ENCODE results near the gene FCHSD2. TPM values are rescaled to one million over a fixed set of nuclear protein-coding genes. Genes with fewer than 3 reads are reported as not detected.
"Not testable (repeated sequence)": the region's sequence is repeated elsewhere in the genome, so short reads cannot be mapped to it uniquely, and the experiment has no call there.

Gene FCHSD2
- total RNA-seq, 1 donor from 2014 or later = 16.3 TPM

DNA sequence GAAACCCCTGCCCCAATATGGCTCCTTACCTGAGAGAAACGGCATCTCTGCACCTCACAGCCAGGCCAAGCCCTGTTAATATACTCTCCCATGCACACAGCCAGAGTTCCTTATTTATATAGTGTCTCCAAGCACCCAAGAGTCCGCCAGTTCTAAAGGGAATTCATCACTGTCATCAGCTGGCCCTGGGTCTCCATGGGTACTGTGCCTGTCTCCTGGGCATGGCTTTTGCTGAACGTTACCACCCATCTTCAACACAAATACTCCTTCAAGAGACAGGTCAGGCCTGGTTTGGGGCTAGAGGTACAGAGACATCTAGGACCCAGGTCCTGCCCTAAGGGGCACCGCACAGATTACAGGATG, 329.5 kb downstream of the FCHSD2 start:
- peak overlapping the region; percentile 81 to 85 for H3K4me3 ChIP-seq

DNA sequence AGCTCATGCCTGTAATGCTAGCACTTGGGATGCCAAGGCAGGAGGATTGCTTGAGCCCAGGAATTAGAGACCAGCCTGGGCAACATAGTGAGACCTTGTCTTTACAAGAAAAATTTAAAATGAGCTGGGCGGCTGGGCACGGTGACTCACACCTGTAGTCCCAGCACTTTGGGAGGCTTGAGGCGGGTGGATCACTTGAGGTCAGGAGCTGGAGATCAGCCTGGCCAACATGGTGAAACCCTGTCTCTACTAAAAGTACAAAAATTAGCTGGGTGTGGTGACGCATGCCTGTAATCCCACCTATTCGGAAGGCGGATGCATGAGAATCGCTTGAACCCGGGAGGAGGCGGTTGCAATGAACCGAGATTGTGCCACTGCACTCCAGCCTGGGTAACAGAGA, 330.4 kb downstream of the FCHSD2 start:
- H3K27me3 ChIP-seq; H3K9me3 ChIP-seq; DNase-seq (ENCODE audit: low spot score in 2 of 2); intact Hi-C loops (cut with DNase I); H3K4me3 ChIP-seq; H3K27ac ChIP-seq: not testable (repeated sequence)
- Histone ChIP-seq H3K36me3 (peaks cover 6 to 10% of the 10 kb centered on the region in 2 donors), H3K4me1 (peaks cover 10 to 29% of the 10 kb centered on the region in 2 donors)

More for the DNA sequence above, 329.5 kb downstream of the FCHSD2 start:
- TF ChIP-seq CTCF (IDR thresholded peaks at IDR 0.05) = no peak
- H3K4me1 ChIP-seq = peaks cover 10 to 29% of the 10 kb centered on the region in 2 donors
- peak overlapping the region; percentile 92 to 96 for H3K27ac ChIP-seq
- no peak for DNase-seq (ENCODE audit: low spot score in 2 of 2)
- intact Hi-C loops (cut with DNase I) = no loop called here
- H3K36me3 ChIP-seq = peaks cover 6 to 13% of the 10 kb centered on the region in 2 donors
- H3K27me3 ChIP-seq = no peaks in the 10 kb centered on the region
- no peaks in the 10 kb centered on the region for H3K9me3 ChIP-seq

- intact Hi-C loops (cut with DNase I) = no loop called here
- no peak for DNase-seq (ENCODE audit: low spot score in 2 of 2)
- no peaks in the 10 kb centered on the region for H3K9me3 ChIP-seq
- H3K4me3 ChIP-seq = no peak overlapping the region
- H3K4me1 ChIP-seq = peaks cover 7 to 16% of the 10 kb centered on the region in 2 donors
- peaks cover 6 to 10% of the 10 kb centered on the region in 2 donors for H3K36me3 ChIP-seq
- no peaks in the 10 kb centered on the region for H3K27me3 ChIP-seq
- H3K27ac ChIP-seq = no peak overlapping the region
- no peak for TF ChIP-seq CTCF (IDR thresholded peaks at IDR 0.05)
These were observed 333.8 kb downstream of the FCHSD2 start for GRCh38 chr11:72808331-72808798.

- Histone ChIP-seq H3K9me3 (no peaks in the 10 kb centered on the region), H3K4me3 (no peak overlapping the region), H3K4me1 (peaks cover 5 to 12% of the 10 kb centered on the region in 2 donors), H3K36me3 (peaks cover 6 to 10% of the 10 kb centered on the region in 2 donors), H3K27ac (peak overlapping the region in 1 of 2 donors; percentile 42), H3K27me3 (no peaks in the 10 kb centered on the region)
- intact Hi-C loops (cut with DNase I) = no loop called here
- no peak for DNase-seq (ENCODE audit: low spot score in 2 of 2)
- TF ChIP-seq CTCF (IDR thresholded peaks at IDR 0.05) = no peak
These were observed 334.3 kb downstream of the FCHSD2 start for GRCh38 chr11:72807792-72808191.

DNA sequence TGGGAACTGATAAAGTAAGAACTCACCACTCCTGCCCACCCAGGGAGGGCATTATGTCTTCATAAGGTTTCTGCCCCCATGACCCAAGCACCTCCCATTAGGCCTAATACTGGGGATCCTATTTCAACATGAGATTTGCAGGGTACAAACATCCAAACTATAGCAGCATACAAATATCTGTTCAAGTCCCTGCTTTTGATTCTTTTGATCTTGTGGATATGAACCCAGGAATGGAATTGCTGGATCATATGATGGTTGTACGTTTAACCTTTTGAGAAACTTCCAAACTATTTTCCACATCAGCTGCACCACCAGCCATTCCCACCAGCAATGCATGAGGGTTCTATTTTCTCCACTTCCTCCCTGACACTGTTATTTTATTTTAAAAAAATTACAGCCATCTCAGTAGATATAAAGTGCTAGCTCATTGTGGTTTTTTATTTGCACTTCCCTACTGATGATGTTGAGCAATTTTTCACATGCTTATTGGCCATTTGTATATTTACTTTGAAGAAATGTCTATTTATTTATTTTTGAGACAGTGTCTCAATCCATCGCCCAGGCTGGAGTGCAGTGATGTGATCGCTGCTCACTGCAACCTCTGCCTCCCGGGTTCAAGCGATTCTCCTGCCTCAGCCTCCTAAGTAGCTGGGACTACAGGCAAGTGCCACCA, 335.0 kb downstream of the FCHSD2 start:
- no peak for DNase-seq (ENCODE audit: low spot score in 2 of 2)
- peaks cover 6 to 10% of the 10 kb centered on the region in 2 donors for H3K36me3 ChIP-seq
- peak overlapping the region in 1 of 2 donors; percentile 42 for H3K27ac ChIP-seq
- no peaks in the 10 kb centered on the region for H3K9me3 ChIP-seq
- no peaks in the 10 kb centered on the region for H3K27me3 ChIP-seq
- intact Hi-C loops (cut with DNase I) = no loop called here
- TF ChIP-seq CTCF (IDR thresholded peaks at IDR 0.05) = no peak
- no peak overlapping the region for H3K4me3 ChIP-seq
- peaks cover 0 to 6% of the 10 kb centered on the region in 2 donors for H3K4me1 ChIP-seq

DNA sequence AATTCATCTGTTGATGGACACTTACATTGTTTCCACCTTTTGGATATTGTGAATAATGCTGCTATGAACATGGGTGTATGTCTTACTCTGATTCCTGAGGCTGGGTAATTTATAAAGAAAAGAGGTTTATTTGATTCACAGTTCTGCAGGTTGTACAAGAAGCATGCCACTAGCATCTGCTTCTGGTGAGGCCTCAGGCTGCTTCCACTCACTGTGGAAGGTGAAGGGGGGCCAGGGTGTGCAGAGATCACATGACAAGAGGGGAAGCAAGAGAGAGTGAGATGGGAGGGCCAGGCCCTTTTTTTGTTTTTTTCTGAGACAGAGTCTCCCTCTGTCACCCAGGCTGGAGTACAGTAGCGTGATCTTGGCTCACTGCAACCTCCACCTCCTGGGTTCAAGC, 335.7 kb downstream of the FCHSD2 start:
- H3K27ac ChIP-seq; DNase-seq (ENCODE audit: low spot score in 2 of 2); H3K4me1 ChIP-seq; intact Hi-C loops (cut with DNase I); H3K9me3 ChIP-seq; H3K27me3 ChIP-seq; H3K4me3 ChIP-seq: not testable (repeated sequence)
- peaks cover 6 to 10% of the 10 kb centered on the region in 2 donors for H3K36me3 ChIP-seq
